ENCODE results near the gene SMCO1.

- no peak for TF ChIP-seq CTCF (IDR thresholded peaks at IDR 0.05)
- TF ChIP-seq CBX2 (IDR thresholded peaks at IDR 0.05; ENCODE audit: borderline replicate concordance, low read depth), result no peak
Measured at GRCh38 chr3:196552253-196552652, 37.1 kb upstream of the SMCO1 start.
